Activated CD8-positive, alpha-beta memory T cell treated with anti-CD3 and anti-CD28 coated beads, Interleukin-2, amount 50 U/mL, for 4 hours (primary cell): ENCODE data around the gene RCN2.

Source experiments
- DNase-seq: peaks from one replicate; pipeline ENCODE4 v3.0.0-alpha.2; 2020

The RCN2 gene

DNA sequence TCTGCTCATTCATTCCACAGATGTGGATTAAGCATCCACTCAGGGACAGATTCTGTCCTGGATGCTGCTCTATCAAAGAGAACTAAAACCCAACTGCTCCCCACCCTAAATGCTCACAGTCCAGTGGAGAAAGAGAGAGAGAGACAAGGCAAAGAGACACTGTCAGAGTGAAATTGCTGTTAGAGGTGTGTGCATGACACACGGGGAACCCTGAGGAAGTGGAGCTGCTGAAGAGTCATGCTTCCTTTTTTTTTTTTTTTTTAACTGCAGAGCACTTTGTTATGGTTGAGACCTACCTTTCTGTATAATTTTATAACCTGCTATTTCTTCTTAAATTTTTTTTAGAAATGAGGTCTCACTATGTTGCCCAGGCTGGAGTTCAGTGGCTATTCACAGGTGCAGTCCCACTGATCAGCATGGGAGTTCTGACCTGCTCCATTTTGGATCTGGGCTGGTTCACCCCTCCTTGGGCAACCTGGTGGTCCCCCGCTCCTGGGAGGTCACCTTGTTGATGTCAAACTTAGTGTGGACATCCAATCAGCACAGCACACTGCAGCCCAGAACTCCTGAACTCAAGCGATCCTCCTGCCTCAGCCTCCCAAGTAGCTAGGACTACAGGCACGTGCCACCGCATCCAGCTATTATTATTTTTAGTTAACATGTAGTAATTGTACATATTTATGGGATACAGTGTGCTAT is 45.2 kb downstream of the RCN2 start:
- no peak for DNase-seq

DNA sequence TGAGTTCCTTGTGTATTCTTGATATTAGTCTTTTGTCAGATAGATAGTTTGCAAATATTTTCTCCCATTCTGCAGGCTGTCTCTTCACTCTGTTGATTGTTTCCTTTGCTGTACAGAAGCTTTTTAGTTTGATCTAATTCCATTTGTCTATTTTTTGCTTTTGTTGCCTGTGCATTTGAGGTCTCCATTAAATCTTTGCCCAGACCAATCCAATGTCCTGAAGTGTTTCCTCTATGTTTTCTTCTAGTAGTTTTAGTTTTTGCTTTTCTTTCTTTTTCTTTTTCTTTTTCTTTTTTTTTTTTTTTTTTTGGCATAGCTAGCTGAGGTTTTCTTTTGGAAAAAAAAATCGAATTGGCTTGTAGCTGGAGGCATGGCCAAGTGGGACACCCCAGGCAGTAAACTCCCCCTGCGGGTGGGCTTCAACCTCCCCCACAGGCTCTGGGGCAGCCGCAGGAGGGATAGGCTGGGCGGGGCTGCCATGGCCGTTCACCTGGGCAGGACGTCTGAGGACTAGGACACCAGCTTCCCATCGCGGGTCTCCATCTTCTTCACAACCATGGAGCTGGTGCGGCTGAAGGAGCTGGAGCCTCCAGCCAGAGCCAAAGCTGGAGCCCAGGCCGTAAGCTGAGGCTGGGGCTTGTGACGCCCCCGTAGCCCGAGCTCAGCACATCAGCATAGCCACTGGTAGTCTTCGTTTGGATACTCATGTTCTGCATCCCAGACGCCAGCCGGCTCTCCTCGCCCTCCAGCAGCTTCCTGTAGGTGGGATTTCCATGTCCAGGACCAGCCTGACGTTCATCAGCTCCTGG is 47.2 kb downstream of the RCN2 start:
- DNase-seq: no peak

DNA sequence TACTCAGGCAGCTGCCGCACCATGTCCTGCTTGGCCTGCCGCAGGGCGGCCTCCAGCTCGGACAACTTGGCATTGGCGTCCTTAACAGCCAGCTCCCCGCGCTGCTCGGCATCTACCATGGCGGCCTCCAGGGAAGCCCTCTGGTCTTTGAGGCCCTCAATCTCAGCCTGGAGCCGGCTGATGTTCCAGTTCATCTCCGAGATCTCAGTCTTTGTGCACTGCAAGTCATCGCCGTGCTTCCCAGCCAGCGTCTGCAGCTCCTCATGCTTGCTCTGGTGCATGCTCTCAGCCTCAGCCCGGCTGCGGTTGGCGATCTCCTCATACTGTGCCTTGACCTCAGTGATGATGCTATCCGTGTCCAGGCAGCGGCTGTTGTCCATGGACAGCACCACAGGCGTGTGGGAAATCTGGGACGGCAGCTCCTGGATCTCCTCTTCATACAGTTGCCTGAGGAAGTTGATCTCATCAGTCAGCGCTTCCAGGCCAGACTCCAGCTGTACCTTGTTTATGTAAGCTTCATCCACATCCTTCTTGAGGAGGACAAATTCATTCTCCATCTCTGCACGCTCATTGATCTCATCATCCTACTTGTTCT is 47.9 kb downstream of the RCN2 start:
- DNase-seq: no peak

DNA sequence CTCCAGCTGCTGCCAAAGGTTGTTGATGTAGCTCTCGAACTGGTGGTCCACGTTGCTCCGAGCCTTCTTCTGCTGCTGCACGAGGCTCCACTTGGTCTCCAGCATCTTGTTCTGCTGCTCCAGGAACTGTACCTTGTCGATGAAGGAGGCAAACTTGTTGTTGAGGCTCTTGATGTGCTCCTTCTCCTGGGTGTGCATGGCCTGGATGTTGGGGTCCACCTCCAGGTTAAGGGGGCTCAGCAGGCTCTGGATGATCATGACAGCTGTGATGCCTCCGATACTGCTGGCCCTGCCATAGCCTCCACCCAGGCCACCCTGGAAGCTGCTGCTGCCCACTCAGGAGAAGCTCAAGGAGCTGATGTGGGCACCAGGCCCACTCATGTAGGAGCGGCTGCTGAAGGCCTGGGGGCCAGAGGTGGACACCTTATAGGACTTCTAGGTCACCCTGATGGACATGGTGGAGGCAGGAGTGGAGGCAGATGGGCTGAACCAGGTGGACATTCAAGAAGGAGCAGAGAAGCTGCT is 48.5 kb downstream of the RCN2 start:
- no peak for DNase-seq

GRCh38 chr15:76982356-76982755 is 50.8 kb downstream of the RCN2 start:
- no peak for DNase-seq

GRCh38 chr15:76982756-76983155 is 51.2 kb downstream of the RCN2 start:
- DNase-seq: no peak

DNA sequence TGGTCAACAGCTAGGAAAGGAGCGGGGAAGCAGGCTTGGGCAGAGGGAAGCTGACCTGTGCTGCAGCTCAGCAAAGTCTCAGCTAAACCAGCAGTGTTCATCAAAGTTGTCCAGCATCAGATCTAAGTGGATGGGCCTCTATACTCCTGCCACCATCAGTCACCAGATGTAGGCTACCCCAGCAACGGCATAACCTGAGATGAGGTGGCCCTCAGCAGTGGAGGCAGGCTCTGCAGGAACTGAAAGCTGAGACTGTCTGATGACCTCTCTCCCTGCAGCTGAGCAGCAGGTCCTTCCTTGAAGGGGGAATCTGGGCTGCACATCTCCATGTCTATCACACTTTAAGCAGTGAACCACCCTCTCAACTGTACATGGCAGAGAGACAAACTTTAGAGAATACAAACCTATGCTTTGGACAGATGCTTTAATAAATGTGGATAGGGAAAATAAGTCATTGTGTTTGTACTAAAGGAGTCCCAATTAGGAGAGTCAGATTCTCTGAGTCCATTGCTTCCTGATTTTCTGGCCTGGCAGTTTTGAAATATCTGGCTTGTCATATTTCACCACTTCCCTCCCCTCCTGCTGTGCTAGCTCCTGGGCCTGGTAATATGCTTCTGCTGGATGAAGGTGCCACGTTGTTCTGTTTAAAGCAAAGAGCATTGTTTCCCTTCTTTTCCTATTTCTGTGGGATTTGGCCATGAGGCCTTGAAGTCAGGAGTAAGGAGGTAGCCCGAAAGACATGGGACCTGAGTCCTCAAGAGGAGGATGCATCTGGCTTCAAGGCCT is 52.2 kb downstream of the RCN2 start:
- DNase-seq: no peak

DNA sequence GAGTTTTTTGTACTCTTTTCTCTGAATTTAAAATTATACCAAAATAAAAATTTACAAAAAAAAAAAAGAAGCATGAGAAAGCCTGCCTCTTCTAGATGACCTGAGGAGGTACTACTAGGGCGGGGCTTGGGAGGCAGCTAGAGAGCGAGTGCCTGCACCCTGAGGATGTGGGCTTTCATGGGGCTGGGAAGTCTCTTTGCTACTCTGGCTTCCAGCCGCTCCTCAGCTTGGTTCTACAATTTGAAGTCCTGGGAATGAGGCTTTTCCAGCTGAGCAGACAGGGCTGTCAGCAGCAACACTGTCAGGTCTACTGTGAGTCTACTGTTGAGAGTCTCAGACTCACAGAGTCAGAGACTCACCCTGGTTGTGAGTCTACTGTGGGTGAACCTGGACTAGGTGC is 55.2 kb downstream of the RCN2 start:
- DNase-seq: no peak

DNA sequence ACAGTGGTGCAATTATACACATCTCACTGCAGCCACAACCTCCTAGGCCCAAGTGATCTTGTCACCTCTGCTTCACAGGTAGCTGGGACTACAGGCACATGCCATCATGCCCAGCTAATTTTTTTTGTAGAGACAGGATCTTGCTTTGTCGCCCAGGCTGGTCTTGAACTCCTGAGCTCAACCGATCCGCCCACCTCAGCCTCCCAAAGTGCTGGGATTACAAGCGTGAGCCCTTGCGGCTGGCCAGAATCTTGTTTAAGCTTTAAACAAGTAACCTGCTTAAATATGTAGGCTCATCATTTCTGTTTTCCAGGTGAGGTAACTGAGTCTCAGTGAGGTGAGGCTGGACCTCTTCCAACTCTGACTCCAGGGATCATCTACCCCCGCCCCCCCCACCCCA is 55.7 kb downstream of the RCN2 start:
- no peak for DNase-seq

DNA sequence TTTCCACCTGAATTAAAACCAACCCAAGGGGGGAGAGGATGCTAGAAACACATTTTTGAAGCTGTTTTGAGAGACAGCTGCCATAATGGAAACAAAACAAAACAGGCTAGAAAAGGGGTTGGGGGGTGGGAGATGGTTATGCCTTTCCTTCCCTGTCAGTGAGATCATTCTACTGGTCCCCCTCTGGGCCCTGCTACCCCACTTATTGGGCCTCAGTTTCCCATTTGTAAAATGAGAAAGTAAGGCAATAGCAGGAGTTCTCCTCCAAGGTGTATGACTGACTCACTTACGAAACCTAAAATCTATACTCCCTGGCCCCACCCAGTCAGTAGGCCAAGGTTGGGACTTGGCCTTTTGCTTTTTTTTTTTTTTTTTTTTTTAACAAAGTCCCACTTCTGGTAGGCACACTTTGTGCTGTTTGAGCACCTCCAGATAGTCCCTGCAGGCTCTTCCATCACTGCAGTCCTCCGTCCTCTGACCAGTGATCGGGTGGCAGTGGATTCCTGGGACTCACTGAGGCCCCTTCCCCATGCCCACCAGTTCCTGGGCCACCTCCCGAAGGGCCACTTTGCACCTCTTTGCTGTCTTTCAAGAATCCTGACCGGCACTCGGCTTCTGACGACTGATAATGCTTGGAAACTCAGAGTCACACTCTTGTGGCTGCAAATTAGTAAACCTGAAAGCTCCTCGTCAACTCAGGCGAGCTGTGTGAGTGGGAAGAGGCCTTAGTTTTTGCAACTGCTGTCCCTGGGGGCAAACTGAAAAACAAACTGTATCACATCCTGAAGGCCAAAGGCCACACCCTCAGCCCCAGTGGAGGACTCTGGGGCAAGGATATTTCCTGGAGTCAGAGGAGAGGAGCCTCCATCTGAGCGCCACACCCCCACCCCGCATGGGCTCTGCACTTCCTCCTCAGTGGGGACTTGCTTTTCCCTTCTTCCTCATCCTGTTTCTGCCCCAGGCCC is 56.6 kb downstream of the RCN2 start:
- no peak for DNase-seq

DNA sequence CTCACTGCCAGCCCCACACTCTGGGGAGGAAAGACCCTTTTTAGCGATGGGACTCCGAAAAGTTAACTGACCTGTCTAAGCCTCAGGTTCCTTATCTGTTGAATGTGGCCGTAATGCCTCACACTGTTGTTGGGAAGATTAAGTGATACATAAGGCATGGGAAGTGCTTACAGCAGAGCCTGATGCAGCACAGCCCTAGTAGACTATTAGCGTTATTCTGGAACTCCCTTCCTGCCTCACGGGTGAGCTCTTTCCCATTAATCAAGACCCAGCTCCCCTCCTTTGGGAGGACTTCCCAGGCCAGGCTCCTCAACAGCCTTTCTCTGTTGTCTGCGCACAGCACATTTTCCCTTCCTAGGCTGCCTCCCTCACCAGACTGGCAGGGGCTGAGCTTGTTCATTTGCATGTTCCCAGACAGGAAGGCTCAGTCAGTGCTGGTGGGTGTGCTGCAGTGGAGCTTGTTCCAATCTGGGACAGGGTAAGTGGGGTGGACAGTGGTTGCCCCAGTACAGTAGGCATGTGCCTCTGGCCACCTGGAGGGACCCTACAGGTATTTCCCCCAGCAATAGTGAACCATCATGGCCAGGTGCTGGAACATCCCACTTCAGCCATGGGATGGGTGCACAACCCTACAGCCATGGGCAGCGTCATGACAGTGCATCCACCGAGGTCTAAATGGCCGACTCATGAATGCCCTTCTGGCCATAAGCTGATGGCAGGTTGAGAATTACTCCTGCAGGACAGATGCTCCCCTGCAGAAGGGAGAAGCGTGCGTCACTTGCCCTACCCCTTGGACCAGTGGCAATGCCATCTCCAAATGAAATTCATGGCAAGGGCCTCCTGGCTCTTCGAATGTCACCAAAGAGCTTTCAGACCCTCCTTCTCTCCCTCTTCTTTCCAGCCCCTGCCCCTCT is 57.6 kb downstream of the RCN2 start:
- no peak for DNase-seq

DNA sequence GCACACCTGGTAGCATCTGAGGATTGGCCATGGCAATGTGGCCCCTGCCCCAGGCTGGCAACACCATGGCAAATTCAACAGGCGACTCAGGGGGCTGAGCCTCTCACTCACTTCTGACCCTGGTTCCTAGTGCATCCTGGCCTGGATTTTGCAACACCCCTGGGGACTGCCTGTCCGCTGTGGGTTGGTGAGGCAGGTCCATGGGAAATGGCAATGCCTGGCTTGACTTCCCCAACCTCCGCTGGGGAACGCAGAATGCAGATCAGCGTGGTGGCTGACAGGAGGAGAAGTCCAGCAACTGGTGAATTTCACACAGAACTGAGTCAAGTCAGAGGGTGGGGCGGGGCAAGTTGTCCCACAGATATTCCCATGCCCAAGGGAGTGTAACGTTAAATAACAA is 59.5 kb downstream of the RCN2 start:
- no peak for DNase-seq

DNA sequence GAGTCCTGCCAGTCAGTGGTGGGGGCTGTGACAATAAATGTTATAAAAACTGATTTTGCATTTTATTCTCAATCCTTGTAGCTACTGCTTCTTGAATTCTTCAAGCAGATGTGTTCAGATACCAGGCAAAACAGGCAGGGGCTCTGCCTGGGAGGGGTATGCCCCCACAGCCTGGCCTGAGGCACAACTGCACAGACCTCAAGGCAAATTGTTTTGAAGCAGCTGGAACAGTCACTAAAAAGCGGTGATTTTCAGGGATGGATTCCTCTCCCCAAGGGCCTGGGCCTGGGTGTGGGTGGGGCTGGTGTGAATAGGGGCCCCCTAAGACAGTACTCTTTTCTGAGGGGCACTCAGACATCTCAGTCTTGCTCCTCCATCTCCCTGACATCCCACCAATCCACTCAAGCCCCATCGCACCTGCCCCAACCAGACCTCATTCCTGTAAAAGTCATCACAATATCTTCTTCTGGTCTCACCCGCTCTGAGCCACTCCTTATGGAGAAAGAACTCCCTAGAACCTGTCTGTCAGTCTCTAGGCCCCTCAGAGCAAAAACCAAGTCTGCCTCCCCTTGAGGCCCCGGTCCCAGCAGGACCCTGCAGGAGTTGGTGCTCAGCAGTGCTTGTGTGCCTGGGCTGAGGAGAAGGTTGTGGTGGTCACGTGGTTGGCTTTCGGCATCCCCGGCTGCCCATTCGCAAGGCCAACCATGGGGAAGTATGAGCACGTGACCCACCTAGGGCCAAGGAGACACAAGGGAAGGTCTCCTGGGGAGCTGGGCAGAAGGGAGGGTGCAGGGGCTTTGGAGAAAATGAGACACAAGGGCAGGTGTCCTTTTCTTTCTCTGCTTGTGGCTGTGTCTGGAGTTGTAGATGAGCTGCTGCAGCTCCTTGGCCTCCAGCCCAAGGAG is 60.4 kb downstream of the RCN2 start:
- DNase-seq: no peak

- DNase-seq: peak; percentile 2
Measured at GRCh38 chr15:76993114-76993725, 61.7 kb downstream of the RCN2 start.

- peak; percentile 57 for DNase-seq
Measured at GRCh38 chr15:76994001-76994400, 62.5 kb downstream of the RCN2 start.

- no peak for DNase-seq
Measured at GRCh38 chr15:76994496-76994895, 62.9 kb downstream of the RCN2 start.

GRCh38 chr15:76994971-76995945 is 63.7 kb downstream of the RCN2 start, which contains the start of gene PSTPIP1:
PSTPIP1 (plus strand) TSS chr15:76995126; CDS start chr15:76995574, 448 bp downstream.
- peak; percentile 61 for DNase-seq

GRCh38 chr15:76996076-76996525 is 64.6 kb downstream of the RCN2 start:
- DNase-seq: no peak
